ENCODE data around the gene BCKDHA. TPM values are rescaled to one million over a fixed set of nuclear protein-coding genes. Genes with fewer than 3 reads are reported as not detected.

The BCKDHA gene
- polyA plus RNA-seq, 1 donor (not counting 4 experiments of a cell fraction or from before 2014, with no cell fraction given), result 7.5 TPM

DNA sequence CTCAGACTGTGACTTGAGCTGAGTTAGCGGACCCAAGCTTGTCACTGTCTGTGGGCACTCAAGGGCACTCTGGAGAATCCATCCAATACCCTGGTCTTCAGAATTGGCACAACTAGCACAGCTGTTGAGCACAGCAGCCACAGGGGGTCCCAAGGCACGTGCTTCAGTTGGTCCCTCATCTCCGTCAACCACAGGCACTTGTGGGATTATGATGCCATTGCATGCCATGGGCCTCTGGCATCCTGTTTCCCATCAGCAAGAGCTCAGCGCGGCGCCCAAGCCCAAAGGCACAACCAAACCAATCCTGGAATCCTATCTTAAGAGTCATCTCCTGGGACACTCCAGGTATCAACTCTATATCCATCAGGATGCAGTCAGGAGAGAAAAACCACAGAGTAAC is 33.3 kb downstream of the BCKDHA start:
- H3K9me1 ChIP-seq (ENCODE audit: control insufficient read depth, extremely low read depth, insufficient read depth, low read length), result no peaks in the 10 kb centered on the region
- H3K27me3 ChIP-seq (ENCODE audit: control insufficient read depth, extremely low read depth, insufficient read depth, low read length), result no peaks in the 10 kb centered on the region
- H3K4me2 ChIP-seq (ENCODE audit: control insufficient read depth, extremely low read depth, insufficient read depth, low read depth, low read length), result no peak overlapping the region
- H3K9me3 ChIP-seq (ENCODE audit: control insufficient read depth, low read depth, low read length), result no peaks in the 10 kb centered on the region
- no peak for DNase-seq (ENCODE audit: low read depth, low spot score)
- peaks cover 1% of the 10 kb centered on the region for H3K79me2 ChIP-seq (ENCODE audit: control insufficient read depth, insufficient read depth, low read length)
- H3K9ac ChIP-seq (ENCODE audit: control insufficient read depth, extremely low read depth, insufficient read depth, low read length), result no peak overlapping the region
- no peak overlapping the region for H3K27ac ChIP-seq (ENCODE audit: control insufficient read depth, insufficient read depth, low read length)
- no peak overlapping the region for H2AFZ ChIP-seq (ENCODE audit: control insufficient read depth, low read length)
- H3K4me1 ChIP-seq (ENCODE audit: control insufficient read depth, extremely low read depth, insufficient read depth, low read length), result peaks cover 17% of the 10 kb centered on the region
- TF ChIP-seq, protein P1, sequence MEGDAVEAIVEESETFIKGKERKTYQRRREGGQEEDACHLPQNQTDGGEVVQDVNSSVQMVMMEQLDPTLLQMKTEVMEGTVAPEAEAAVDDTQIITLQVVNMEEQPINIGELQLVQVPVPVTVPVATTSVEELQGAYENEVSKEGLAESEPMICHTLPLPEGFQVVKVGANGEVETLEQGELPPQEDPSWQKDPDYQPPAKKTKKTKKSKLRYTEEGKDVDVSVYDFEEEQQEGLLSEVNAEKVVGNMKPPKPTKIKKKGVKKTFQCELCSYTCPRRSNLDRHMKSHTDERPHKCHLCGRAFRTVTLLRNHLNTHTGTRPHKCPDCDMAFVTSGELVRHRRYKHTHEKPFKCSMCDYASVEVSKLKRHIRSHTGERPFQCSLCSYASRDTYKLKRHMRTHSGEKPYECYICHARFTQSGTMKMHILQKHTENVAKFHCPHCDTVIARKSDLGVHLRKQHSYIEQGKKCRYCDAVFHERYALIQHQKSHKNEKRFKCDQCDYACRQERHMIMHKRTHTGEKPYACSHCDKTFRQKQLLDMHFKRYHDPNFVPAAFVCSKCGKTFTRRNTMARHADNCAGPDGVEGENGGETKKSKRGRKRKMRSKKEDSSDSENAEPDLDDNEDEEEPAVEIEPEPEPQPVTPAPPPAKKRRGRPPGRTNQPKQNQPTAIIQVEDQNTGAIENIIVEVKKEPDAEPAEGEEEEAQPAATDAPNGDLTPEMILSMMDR (optimal IDR thresholded peaks at IDR 0.05 in 1 of 3, IDR thresholded peaks at IDR 0.05 in 1 of 3, conservative IDR thresholded peaks at IDR 0.05 in 1 of 3; ENCODE audit: extremely low read depth in 1 of 3, insufficient read depth in 2 of 3, low read length in 3 of 3), result no peak
- no peak for TF ChIP-seq EZH2 (IDR thresholded peaks at IDR 0.05; ENCODE audit: low read length)
- H4K20me1 ChIP-seq (ENCODE audit: control insufficient read depth, extremely low read depth, insufficient read depth, low read length), result no peaks in the 10 kb centered on the region
- no peak overlapping the region for H3K4me3 ChIP-seq (ENCODE audit: control insufficient read depth in 2 of 3, extremely low read depth in 1 of 3, insufficient read depth in 2 of 3, low read depth in 1 of 3, low read length in 3 of 3)
- no peak for FAIRE-seq
- dilution Hi-C loops (cut with MboI; ENCODE audit: extremely low pct_ligation_motif_present, low sequenced_read_pairs), result no loop called here
- peaks cover 14 to 16% of the 10 kb centered on the region in 2 experiments for H3K36me3 ChIP-seq (ENCODE audit: control insufficient read depth in 2 of 2, extremely low read depth in 1 of 2, insufficient read depth in 2 of 2, low read length in 2 of 2)

DNA sequence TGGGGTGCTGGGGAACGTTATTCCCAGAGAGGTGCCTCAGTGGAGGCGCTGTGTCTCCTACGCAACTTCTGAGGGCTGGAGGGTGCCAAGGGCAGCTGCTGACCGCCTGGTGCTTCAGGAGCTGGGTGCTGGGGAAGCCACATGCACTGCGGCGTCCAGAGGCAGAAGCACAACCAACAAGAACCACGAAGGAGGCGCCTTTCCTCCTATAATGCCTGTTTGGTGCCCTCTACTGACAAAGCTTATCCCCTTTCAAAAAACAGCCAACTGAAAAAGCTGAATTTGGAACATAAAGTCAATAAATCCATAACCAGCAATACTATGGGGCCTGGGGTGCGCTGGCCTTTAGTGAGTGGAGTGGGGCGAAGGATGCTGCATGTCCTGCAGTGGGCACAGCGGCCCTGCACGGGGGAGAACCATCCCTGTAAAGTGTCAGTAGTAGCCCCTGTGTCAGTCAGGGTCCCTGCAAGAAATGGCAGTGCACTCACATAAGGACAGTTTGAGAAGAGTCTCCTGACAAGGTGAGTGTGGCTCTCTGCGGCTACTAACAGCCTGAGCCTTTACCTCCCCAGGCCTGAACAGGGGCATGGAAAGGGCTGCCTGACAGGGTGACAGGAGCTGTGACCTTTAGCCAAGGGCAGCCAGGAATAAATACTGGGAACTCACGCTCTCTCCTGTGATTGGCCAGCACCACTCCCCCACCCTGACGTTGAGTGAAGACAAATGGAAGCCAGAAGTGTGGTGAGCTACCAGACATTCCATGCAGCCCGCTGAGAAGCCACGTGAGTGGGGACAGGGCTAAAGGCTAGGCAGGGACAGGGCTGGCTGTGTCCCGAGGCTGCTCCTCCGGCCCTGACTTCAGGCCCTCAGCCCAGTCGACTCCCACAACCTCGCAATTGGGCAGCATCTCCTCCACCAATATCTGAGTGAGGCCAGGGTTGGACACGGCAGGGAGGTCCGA is 34.1 kb downstream of the BCKDHA start:
- no peak overlapping the region for H2AFZ ChIP-seq (ENCODE audit: control insufficient read depth, low read length)
- H4K20me1 ChIP-seq (ENCODE audit: control insufficient read depth, extremely low read depth, insufficient read depth, low read length), result no peaks in the 10 kb centered on the region
- H3K9me1 ChIP-seq (ENCODE audit: control insufficient read depth, extremely low read depth, insufficient read depth, low read length), result no peaks in the 10 kb centered on the region
- no peak for FAIRE-seq
- no peak overlapping the region for H3K9ac ChIP-seq (ENCODE audit: control insufficient read depth, extremely low read depth, insufficient read depth, low read length)
- H3K27me3 ChIP-seq (ENCODE audit: control insufficient read depth, extremely low read depth, insufficient read depth, low read length), result no peaks in the 10 kb centered on the region
- H3K79me2 ChIP-seq (ENCODE audit: control insufficient read depth, insufficient read depth, low read length), result peaks cover 3% of the 10 kb centered on the region
- no peak for TF ChIP-seq EZH2 (IDR thresholded peaks at IDR 0.05; ENCODE audit: low read length)
- TF ChIP-seq, protein P1 (optimal IDR thresholded peaks at IDR 0.05 in 1 of 3, IDR thresholded peaks at IDR 0.05 in 1 of 3, conservative IDR thresholded peaks at IDR 0.05 in 1 of 3; ENCODE audit: extremely low read depth in 1 of 3, insufficient read depth in 2 of 3, low read length in 3 of 3), result peak; percentile 26 to 41 (median 38)
- H3K36me3 ChIP-seq (ENCODE audit: control insufficient read depth in 2 of 2, extremely low read depth in 1 of 2, insufficient read depth in 2 of 2, low read length in 2 of 2), result peaks cover 14 to 15% of the 10 kb centered on the region in 2 experiments
- dilution Hi-C loops (cut with MboI; ENCODE audit: extremely low pct_ligation_motif_present, low sequenced_read_pairs), result no loop called here
- no peaks in the 10 kb centered on the region for H3K9me3 ChIP-seq (ENCODE audit: control insufficient read depth, low read depth, low read length)
- H3K27ac ChIP-seq (ENCODE audit: control insufficient read depth, insufficient read depth, low read length), result no peak overlapping the region
- H3K4me1 ChIP-seq (ENCODE audit: control insufficient read depth, extremely low read depth, insufficient read depth, low read length), result peaks cover 16% of the 10 kb centered on the region
- no peak overlapping the region for H3K4me3 ChIP-seq (ENCODE audit: control insufficient read depth in 2 of 3, extremely low read depth in 1 of 3, insufficient read depth in 2 of 3, low read depth in 1 of 3, low read length in 3 of 3)
- no peak for DNase-seq (ENCODE audit: low read depth, low spot score)
- no peak overlapping the region for H3K4me2 ChIP-seq (ENCODE audit: control insufficient read depth, extremely low read depth, insufficient read depth, low read depth, low read length)

Measured in keratinocyte (primary cell).